Caco-2 (cell line): ENCODE results near the gene POLRMT. TPM values are rescaled to one million over a fixed set of nuclear protein-coding genes. Genes with fewer than 3 reads are reported as not detected.
"Not testable (repeated sequence)": the region's sequence is repeated elsewhere in the genome, so short reads cannot be mapped to it uniquely, and the experiment has no call there.

Source experiments
- BruUV-seq: library from RNA; stranded (reverse); fragments of 400-500 nt; replicated peaks from 2 replicates; lab custom pipeline; 2021; lab: Mats Ljungman, UMichigan
- CTCF ChIA-PET: fragments of 300-600 bp; sonication (Branson Sonifier 250); formaldehyde crosslinking; loops from one replicate; lab custom pipeline; 2022; ENCODE audit warnings: antibody characterized with exemption; lab: Charles Lee
- POLR2A ChIA-PET: fragments of 300-600 bp; sonication (Branson Sonifier 250); formaldehyde crosslinking; loops from one replicate; lab custom pipeline; 2022; ENCODE audit warnings: antibody characterized with exemption; lab: Charles Lee
- DNase-seq, 2 experiments: peaks; one replicate each; pipeline versions ENCODE4 v3.0.0 to v3.0.0-alpha.2; 2020 to 2022
- H3K27me3 ChIP-seq: replicated peaks from 2 replicates; pipeline ENCODE4 v1.6.0; 2011; ENCODE audit warnings: low read length; ENCODE audit not compliant: control insufficient read depth, insufficient read depth
- H3K36me3 ChIP-seq: 2 replicates; pipeline ENCODE4 v1.5.1; 2011; ENCODE audit warnings: low read length; ENCODE audit not compliant: control insufficient read depth, insufficient read depth
- H3K4me1 ChIP-seq: fragments of 250-450 bp; sonication (Bioruptor Pico); 2 replicates; pipeline ENCODE4 v1.5.1; 2020; ENCODE audit warnings: mild to moderate bottlenecking
- H3K4me3 ChIP-seq: 2 replicates; pipeline ENCODE4 v1.5.1; 2011; ENCODE audit warnings: low read depth, mild to moderate bottlenecking, control low read depth, low read length
- H3K9me3 ChIP-seq: fragments of 250-450 bp; sonication (Bioruptor Pico); 2 replicates; pipeline ENCODE4 v1.5.1; 2020; ENCODE audit warnings: mild to moderate bottlenecking, moderate library complexity
- H3K27ac Mint-ChIP-seq: one replicate; pipeline ENCODE4 v1.8.0; 2022; ENCODE audit warnings: mixed read lengths; ENCODE audit not compliant: unreplicated experiment
- H3K27me3 Mint-ChIP-seq: one replicate; pipeline ENCODE4 v1.8.0; 2022; ENCODE audit warnings: mixed read lengths; ENCODE audit not compliant: insufficient read depth, unreplicated experiment
- H3K36me3 Mint-ChIP-seq: one replicate; pipeline ENCODE4 v1.8.0; 2022; ENCODE audit warnings: mild to moderate bottlenecking, mixed read lengths; ENCODE audit not compliant: insufficient read depth, unreplicated experiment
- H3K4me1 Mint-ChIP-seq: one replicate; pipeline ENCODE4 v1.8.0; 2022; ENCODE audit warnings: low read depth, mixed read lengths; ENCODE audit not compliant: unreplicated experiment
- H3K4me3 Mint-ChIP-seq: one replicate; pipeline ENCODE4 v1.8.0; 2022; ENCODE audit warnings: mild to moderate bottlenecking, moderate library complexity, mixed read lengths; ENCODE audit not compliant: unreplicated experiment
- H3K9me3 Mint-ChIP-seq: one replicate; pipeline ENCODE4 v1.8.0; 2022; ENCODE audit warnings: mixed read lengths; ENCODE audit not compliant: unreplicated experiment
- intact Hi-C: fragments of 100-400 bp; cut with micrococcal nuclease; formaldehyde crosslinking; loops from one replicate; pipeline ENCODE4 v1.10.0; 2022; ENCODE audit not compliant: unreplicated experiment
- total RNA-seq: library from RNA; stranded (reverse); gene quantifications from 2 replicates; pipeline ENCODE4 v1.2.3, GENCODE V29; 2022
- TF ChIP-seq, protein P1 (sequence below), 2 experiments: fragments of 200-600 bp in 1 of 2; IDR thresholded peaks; 1 replicate in 1 of 2; 2 replicates in 1 of 2; pipeline versions ENCODE4 v1.5.1 to v1.8.0; 2011 to 2022; ENCODE audit warnings: antibody characterized with exemption in 1 of 2, control low read depth in 1 of 2, inconsistent platforms in 1 of 2, low read depth in 1 of 2, low read length in 1 of 2, mild to moderate bottlenecking in 1 of 2, moderate library complexity in 1 of 2; ENCODE audit not compliant: insufficient read depth in 1 of 2, severe bottlenecking in 1 of 2, unreplicated experiment in 1 of 2

POLRMT gene
- total RNA-seq, 1 experiment from 2014 or later = 95.8 TPM

DNA sequence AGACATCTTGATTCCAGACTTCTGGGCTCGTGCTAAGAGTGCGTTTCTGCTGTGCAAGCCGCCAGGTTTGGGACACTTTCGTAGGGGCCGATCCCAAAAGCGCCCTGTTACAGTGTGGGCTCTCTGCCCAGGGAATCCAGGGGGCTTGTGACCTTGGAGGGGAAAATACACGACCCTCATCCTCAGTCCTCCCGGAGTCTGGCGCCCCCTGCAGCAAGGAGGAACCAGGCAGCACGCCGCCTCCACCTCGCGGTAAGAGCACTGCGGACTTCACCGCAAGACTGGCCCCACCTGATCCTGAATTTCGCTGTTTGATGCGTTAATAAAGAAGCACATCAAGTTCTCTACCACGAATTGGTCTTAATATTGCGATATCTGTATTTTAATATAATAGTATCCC, 5.2 kb downstream of the POLRMT start:
- no peaks in the 10 kb centered on the region for H3K9me3 Mint-ChIP-seq
- no peak overlapping the region for H3K4me3 Mint-ChIP-seq
- no peaks in the 10 kb centered on the region for H3K27me3 Mint-ChIP-seq
- peaks cover 49% of the 10 kb centered on the region for H3K36me3 Mint-ChIP-seq
- no peaks in the 10 kb centered on the region for H3K27me3 ChIP-seq
- ChIA-PET POLR2A (no interaction called here), CTCF (no interaction called here)
- H3K36me3 ChIP-seq = no peaks in the 10 kb centered on the region
- no peak for DNase-seq
- TF ChIP-seq, protein P1, sequence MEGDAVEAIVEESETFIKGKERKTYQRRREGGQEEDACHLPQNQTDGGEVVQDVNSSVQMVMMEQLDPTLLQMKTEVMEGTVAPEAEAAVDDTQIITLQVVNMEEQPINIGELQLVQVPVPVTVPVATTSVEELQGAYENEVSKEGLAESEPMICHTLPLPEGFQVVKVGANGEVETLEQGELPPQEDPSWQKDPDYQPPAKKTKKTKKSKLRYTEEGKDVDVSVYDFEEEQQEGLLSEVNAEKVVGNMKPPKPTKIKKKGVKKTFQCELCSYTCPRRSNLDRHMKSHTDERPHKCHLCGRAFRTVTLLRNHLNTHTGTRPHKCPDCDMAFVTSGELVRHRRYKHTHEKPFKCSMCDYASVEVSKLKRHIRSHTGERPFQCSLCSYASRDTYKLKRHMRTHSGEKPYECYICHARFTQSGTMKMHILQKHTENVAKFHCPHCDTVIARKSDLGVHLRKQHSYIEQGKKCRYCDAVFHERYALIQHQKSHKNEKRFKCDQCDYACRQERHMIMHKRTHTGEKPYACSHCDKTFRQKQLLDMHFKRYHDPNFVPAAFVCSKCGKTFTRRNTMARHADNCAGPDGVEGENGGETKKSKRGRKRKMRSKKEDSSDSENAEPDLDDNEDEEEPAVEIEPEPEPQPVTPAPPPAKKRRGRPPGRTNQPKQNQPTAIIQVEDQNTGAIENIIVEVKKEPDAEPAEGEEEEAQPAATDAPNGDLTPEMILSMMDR (IDR thresholded peaks at IDR 0.05; ENCODE audit: insufficient read depth in 1 of 2, low read depth in 1 of 2, low read length in 1 of 2, severe bottlenecking in 1 of 2, unreplicated experiment in 1 of 2) = peak in 1 of 2 experiments; percentile 3
- intact Hi-C loops = no loop called here
- no peak overlapping the region for H3K27ac Mint-ChIP-seq
- no TSS peak for BruUV-seq
- H3K4me1 ChIP-seq = no peaks in the 10 kb centered on the region
- no peak overlapping the region for H3K4me3 ChIP-seq
- H3K9me3 ChIP-seq = no peaks in the 10 kb centered on the region
- no peaks in the 10 kb centered on the region for H3K4me1 Mint-ChIP-seq

DNA sequence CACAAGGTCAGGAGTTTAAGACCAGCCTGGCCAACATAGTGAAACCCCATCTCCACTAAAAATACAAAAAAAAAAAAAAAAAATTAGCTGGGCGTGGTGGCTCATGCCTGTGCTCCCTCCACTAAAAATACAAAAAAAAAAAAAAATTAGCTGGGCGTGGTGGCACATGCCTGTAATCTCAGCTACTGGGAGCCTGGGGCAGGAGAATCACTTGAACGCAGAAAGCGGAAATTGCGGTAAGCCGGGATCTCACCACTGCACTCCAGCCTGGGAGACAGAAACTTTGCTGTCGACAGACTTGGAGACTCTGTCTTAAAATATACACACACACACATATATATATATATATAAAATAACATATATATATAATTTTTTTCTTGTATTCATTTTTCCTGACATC, 6.8 kb downstream of the POLRMT start:
- H3K4me1 Mint-ChIP-seq, H3K27ac Mint-ChIP-seq, H3K4me1 ChIP-seq, H3K9me3 ChIP-seq, CTCF ChIA-PET, H3K4me3 ChIP-seq, H3K9me3 Mint-ChIP-seq, H3K36me3 ChIP-seq, H3K27me3 ChIP-seq, POLR2A ChIA-PET, DNase-seq, H3K27me3 Mint-ChIP-seq, H3K4me3 Mint-ChIP-seq, BruUV-seq, intact Hi-C loops: not testable (repeated sequence)
- H3K36me3 Mint-ChIP-seq = peaks cover 43% of the 10 kb centered on the region

DNA sequence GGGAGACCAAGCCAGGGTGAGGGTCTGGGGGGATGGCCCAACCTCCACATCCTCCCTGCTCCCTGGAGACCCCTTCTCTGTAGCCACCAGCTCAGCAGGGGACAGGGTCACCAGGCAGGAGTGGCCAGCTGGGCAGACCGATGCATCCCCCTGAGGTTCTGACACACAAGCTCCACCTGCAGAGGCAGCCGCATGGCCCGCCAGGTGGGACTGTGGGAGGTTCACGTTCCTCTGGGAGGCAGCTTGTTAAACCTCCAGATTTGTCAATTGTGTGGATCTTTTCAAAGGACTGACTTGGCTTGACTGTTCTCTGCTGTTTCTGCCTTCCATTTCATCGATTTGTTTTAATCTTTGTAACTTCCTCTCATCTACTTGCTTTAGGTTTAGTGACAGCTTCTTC, 8.1 kb downstream of the POLRMT start:
- Histone ChIP-seq H3K27me3 (no peaks in the 10 kb centered on the region), H3K9me3 (no peaks in the 10 kb centered on the region), H3K4me1 (no peaks in the 10 kb centered on the region), H3K4me3 (no peak overlapping the region), H3K36me3 (no peaks in the 10 kb centered on the region; the same call in 1 of the 2 replicates)
- Mint-ChIP-seq H3K4me1 (no peaks in the 10 kb centered on the region), H3K36me3 (peaks cover 39% of the 10 kb centered on the region), H3K27ac (no peak overlapping the region), H3K27me3 (no peaks in the 10 kb centered on the region), H3K4me3 (no peak overlapping the region), H3K9me3 (no peaks in the 10 kb centered on the region)
- TF ChIP-seq, protein P1 (IDR thresholded peaks at IDR 0.05; ENCODE audit: insufficient read depth in 1 of 2, low read depth in 1 of 2, low read length in 1 of 2, severe bottlenecking in 1 of 2, unreplicated experiment in 1 of 2) = no peak
- ChIA-PET CTCF (no interaction called here), POLR2A (no interaction called here)
- intact Hi-C loops = no loop called here
- BruUV-seq = no TSS peak
- DNase-seq = no peak
